Endodermal cell (in vitro differentiated cells): ENCODE data around the gene CACNA2D4. TPM values are rescaled to one million over a fixed set of nuclear protein-coding genes. Genes with fewer than 3 reads are reported as not detected.

Experiments
- DNase-seq: peaks from one replicate; pipeline ENCODE4 v3.0.0-alpha.2; 2017
- H3K27ac ChIP-seq: 2 replicates; pipeline ENCODE4 v1.5.1; 2013; ENCODE audit warnings: mild to moderate bottlenecking, low read depth, low read length, moderate library complexity
- H3K27me3 ChIP-seq: 2 replicates; pipeline ENCODE4 v1.6.1; 2013; ENCODE audit warnings: mild to moderate bottlenecking, low read length, moderate library complexity; ENCODE audit not compliant: insufficient read depth, control insufficient read depth, poor library complexity, severe bottlenecking
- H3K36me3 ChIP-seq: 2 replicates; pipeline ENCODE4 v1.7.0; 2013; ENCODE audit warnings: mild to moderate bottlenecking, low read length, moderate library complexity; ENCODE audit not compliant: control insufficient read depth, insufficient read depth
- H3K4me1 ChIP-seq: one replicate; pipeline ENCODE4 v1.7.0; 2013; ENCODE audit warnings: low read length; ENCODE audit not compliant: control insufficient read depth, insufficient read depth
- H3K4me3 ChIP-seq: 2 replicates; pipeline ENCODE4 v1.5.1; 2013; ENCODE audit warnings: mild to moderate bottlenecking, low read length, moderate library complexity
- H3K9ac ChIP-seq: 2 replicates; pipeline ENCODE4 v1.6.1; 2013; ENCODE audit warnings: mild to moderate bottlenecking, low read length, moderate library complexity; ENCODE audit not compliant: poor library complexity, severe bottlenecking; ENCODE audit errors: extremely low read depth
- H3K9me3 ChIP-seq: 2 replicates; pipeline ENCODE4 v1.6.1; 2013; ENCODE audit warnings: mild to moderate bottlenecking, low read length, moderate library complexity; ENCODE audit not compliant: control insufficient read depth
- H3K27ac Mint-ChIP-seq: 2 replicates; pipeline ENCODE4 v1.8.0; 2020; ENCODE audit warnings: mixed read lengths
- H3K27me3 Mint-ChIP-seq: 2 replicates; pipeline ENCODE4 v1.8.0; 2021; ENCODE audit warnings: mild to moderate bottlenecking, mixed read lengths; ENCODE audit not compliant: insufficient read depth
- H3K36me3 Mint-ChIP-seq: 2 replicates; pipeline ENCODE4 v1.8.0; 2020; ENCODE audit warnings: low read depth, mixed read lengths
- H3K4me1 Mint-ChIP-seq: 2 replicates; pipeline ENCODE4 v1.8.0; 2020; ENCODE audit warnings: mixed read lengths
- H3K4me3 Mint-ChIP-seq: 2 replicates; pipeline ENCODE4 v1.8.0; 2020; ENCODE audit warnings: mild to moderate bottlenecking, moderate library complexity, mixed read lengths
- H3K9me3 Mint-ChIP-seq: 2 replicates; pipeline ENCODE4 v1.8.0; 2020; ENCODE audit warnings: mild to moderate bottlenecking, mixed read lengths
- WGBS, 2 experiments: methylation state at CpG; one replicate each; pipeline versions ENCODE4 v1.1.5 to v1.1.7; 2013; ENCODE audit warnings: missing lambda C conversion rate in 2 of 2, mixed read lengths in 1 of 2; ENCODE audit not compliant: insufficient coverage in 1 of 2, insufficient read length in 1 of 2; 5-methylcytosine and 5-hydroxymethylcytosine counted together
- total RNA-seq, 2 donors: library from RNA; stranded (reverse); fragmentation: NEBNext Ultra II Directional in 1 of 2; extraction: Animal tissue kit (Norgen Biotek cat#: 25700) in 1 of 2; gene quantifications; 2 replicates in 1 of 2; 3 replicates in 1 of 2; pipeline ENCODE4 v1.2.1, GENCODE V29; 2021
- TF ChIP-seq, protein P1 (sequence below): fragments of 200-600 bp; sonication (generic); conservative IDR thresholded peaks from 2 replicates; pipeline ENCODE4 v1.5.0; 2021; ENCODE audit warnings: antibody characterized with exemption, mild to moderate bottlenecking

Gene CACNA2D4
- total RNA-seq, 2 donors from 2014 or later = 4.3 to 5.7 TPM

DNA sequence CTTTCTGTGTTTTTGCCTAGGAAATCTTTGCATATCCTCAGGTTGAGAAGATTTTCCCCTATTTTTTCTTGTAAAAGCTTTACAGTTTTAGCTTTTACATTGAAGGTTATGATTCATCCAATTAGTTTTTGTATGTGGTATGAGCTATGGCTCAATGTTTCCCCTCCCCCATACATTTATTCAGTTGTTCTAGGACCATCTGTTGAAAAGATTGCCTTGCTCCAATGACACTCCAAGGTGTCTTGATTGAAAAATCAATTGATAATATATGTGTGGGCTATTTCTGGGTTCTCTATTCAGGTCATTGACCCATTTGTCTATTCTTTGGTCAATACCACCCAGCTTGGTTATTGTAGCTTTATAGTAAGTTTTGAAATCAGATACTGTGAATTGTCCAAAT lies 55.5 kb downstream of the CACNA2D4 start:
- no peaks in the 10 kb centered on the region for H3K27me3 ChIP-seq
- Mint-ChIP-seq H3K9me3 (peaks cover 6% of the 10 kb centered on the region), H3K27me3 (no peaks in the 10 kb centered on the region), H3K4me1 (peaks cover 2% of the 10 kb centered on the region), H3K4me3 (no peak overlapping the region), H3K36me3 (no peaks in the 10 kb centered on the region), H3K27ac (no peak overlapping the region)
- no peaks in the 10 kb centered on the region for H3K36me3 ChIP-seq
- H3K4me3 ChIP-seq = no peak overlapping the region
- TF ChIP-seq, protein P1, sequence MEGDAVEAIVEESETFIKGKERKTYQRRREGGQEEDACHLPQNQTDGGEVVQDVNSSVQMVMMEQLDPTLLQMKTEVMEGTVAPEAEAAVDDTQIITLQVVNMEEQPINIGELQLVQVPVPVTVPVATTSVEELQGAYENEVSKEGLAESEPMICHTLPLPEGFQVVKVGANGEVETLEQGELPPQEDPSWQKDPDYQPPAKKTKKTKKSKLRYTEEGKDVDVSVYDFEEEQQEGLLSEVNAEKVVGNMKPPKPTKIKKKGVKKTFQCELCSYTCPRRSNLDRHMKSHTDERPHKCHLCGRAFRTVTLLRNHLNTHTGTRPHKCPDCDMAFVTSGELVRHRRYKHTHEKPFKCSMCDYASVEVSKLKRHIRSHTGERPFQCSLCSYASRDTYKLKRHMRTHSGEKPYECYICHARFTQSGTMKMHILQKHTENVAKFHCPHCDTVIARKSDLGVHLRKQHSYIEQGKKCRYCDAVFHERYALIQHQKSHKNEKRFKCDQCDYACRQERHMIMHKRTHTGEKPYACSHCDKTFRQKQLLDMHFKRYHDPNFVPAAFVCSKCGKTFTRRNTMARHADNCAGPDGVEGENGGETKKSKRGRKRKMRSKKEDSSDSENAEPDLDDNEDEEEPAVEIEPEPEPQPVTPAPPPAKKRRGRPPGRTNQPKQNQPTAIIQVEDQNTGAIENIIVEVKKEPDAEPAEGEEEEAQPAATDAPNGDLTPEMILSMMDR = no peak
- H3K9me3 ChIP-seq = peaks cover 3% of the 10 kb centered on the region
- H3K9ac ChIP-seq = no peak overlapping the region
- H3K27ac ChIP-seq = no peak overlapping the region
- DNase-seq = no peak
- no peaks in the 10 kb centered on the region for H3K4me1 ChIP-seq

DNA sequence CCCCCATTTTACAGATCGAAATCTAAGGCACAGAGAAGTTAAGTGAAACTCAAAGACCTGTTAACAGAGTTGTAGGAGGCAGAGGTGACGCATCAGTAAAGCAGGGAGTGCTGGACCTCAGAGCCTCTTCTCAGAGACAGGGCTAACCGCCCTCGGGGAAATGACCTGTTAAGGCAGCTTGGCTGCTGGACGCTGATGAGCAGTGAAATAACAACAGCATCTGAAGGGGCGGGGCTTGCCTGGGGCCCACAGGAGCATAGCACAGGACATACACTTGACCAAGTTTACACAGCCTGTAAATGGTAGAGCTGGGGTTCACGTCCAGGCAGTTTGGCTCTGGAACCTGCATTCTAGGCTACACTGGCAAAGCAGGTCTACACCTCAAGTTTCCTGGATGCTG lies 58.8 kb downstream of the CACNA2D4 start:
- H3K27ac ChIP-seq = no peak overlapping the region
- Mint-ChIP-seq H3K4me1 (peaks cover 2% of the 10 kb centered on the region), H3K4me3 (no peak overlapping the region), H3K27me3 (peaks cover 2% of the 10 kb centered on the region), H3K27ac (no peak overlapping the region), H3K9me3 (no peaks in the 10 kb centered on the region), H3K36me3 (no peaks in the 10 kb centered on the region)
- H3K9ac ChIP-seq = no peak overlapping the region
- no peaks in the 10 kb centered on the region for H3K36me3 ChIP-seq
- H3K27me3 ChIP-seq = no peaks in the 10 kb centered on the region
- no peaks in the 10 kb centered on the region for H3K9me3 ChIP-seq
- H3K4me1 ChIP-seq = no peaks in the 10 kb centered on the region
- H3K4me3 ChIP-seq = no peak overlapping the region
- 86 to 88% methylated on average over 7 of the region's 7 CpGs for WGBS, 2 experiments
- DNase-seq = no peak
- TF ChIP-seq, protein P1 = no peak

- H3K27me3 ChIP-seq = no peaks in the 10 kb centered on the region
- Mint-ChIP-seq H3K9me3 (no peaks in the 10 kb centered on the region), H3K27me3 (peaks cover 2% of the 10 kb centered on the region), H3K4me1 (peaks cover 2% of the 10 kb centered on the region), H3K36me3 (no peaks in the 10 kb centered on the region), H3K27ac (no peak overlapping the region), H3K4me3 (no peak overlapping the region)
- H3K9me3 ChIP-seq = no peaks in the 10 kb centered on the region
- H3K4me3 ChIP-seq = no peak overlapping the region
- TF ChIP-seq, protein P1 = no peak
- no peak overlapping the region for H3K9ac ChIP-seq
- DNase-seq = peak; percentile 42
- no peak overlapping the region for H3K27ac ChIP-seq
- no peaks in the 10 kb centered on the region for H3K4me1 ChIP-seq
- no peaks in the 10 kb centered on the region for H3K36me3 ChIP-seq
- WGBS, 2 experiments = 94% methylated on average over 11 of the region's 11 CpGs
These were observed 60.0 kb downstream of the CACNA2D4 start for GRCh38 chr12:1858456-1858855.
